Transverse colon (tissue), 4 donors: ENCODE data around the gene ZNF784. TPM values are rescaled to one million over a fixed set of nuclear protein-coding genes. Genes with fewer than 3 reads are reported as not detected.
"Not testable (repeated sequence)": the region's sequence is repeated elsewhere in the genome, so short reads cannot be mapped to it uniquely, and the experiment has no call there.

Source experiments
- DNase-seq: peaks from one replicate; pipeline ENCODE4 v3.0.0-alpha.2; 2019
- H3K27ac ChIP-seq, 4 donors: fragments of 200-600 bp; sonication (generic); 2 replicates each; pipeline ENCODE4 v1.5.1; 2016 to 2018; ENCODE audit warnings: inconsistent platforms in 4 of 4
- H3K27me3 ChIP-seq: fragments of 200-600 bp; sonication (generic); 2 replicates; pipeline ENCODE4 v1.5.1; 2017; ENCODE audit warnings: inconsistent platforms
- H3K36me3 ChIP-seq, 4 donors: fragments of 200-600 bp; sonication (generic); 2 replicates each; pipeline ENCODE4 v1.5.1; 2017 to 2019; ENCODE audit warnings: inconsistent platforms in 4 of 4
- H3K4me1 ChIP-seq, 4 donors: fragments of 200-600 bp; sonication (generic); 2 replicates each; pipeline ENCODE4 v1.5.1; 2017 to 2020; ENCODE audit warnings: inconsistent platforms in 4 of 4
- H3K4me3 ChIP-seq, 4 donors: fragments of 200-600 bp; sonication (generic); 1 replicate in 1 of 4; 2 replicates in 3 of 4; pipeline versions ENCODE4 v1.5.1 to v1.6.1; 2017 to 2019; ENCODE audit warnings: inconsistent platforms in 4 of 4
- H3K9me3 ChIP-seq, 2 donors: fragments of 200-600 bp; sonication (generic); 2 replicates each; pipeline ENCODE4 v1.5.1; 2017 to 2019; ENCODE audit warnings: inconsistent platforms in 2 of 2
- CTCF ChIP-seq, 5 experiments: fragments of 200-600 bp in 3 of 5; fragments of 450-650 bp in 2 of 5; sonication (generic) in 3 of 5; IDR thresholded peaks; 1 replicate in 2 of 5; 2 replicates in 3 of 5; pipeline ENCODE4 v1.5.1; 2016 to 2017; ENCODE audit warnings: antibody characterized with exemption in 5 of 5, inconsistent platforms in 3 of 5, mild to moderate bottlenecking in 2 of 5, moderate library complexity in 1 of 5
- EP300 ChIP-seq: sonication (generic); formaldehyde crosslinking; IDR thresholded peaks from one replicate; pipeline ENCODE4 v1.6.1; 2017; ENCODE audit warnings: antibody characterized with exemption, low read depth
- POLR2A ChIP-seq: fragments of 450-650 bp; IDR thresholded peaks from one replicate; pipeline ENCODE4 v1.6.1; 2016; ENCODE audit warnings: antibody characterized with exemption, mild to moderate bottlenecking, moderate library complexity
- POLR2AphosphoS5 ChIP-seq, 3 donors: sonication (generic); formaldehyde crosslinking; IDR thresholded peaks; one replicate each; pipeline ENCODE4 v1.6.1; 2016; ENCODE audit warnings: antibody characterized with exemption in 3 of 3
- WGBS, 2 donors: methylation state at CpG; one replicate each; pipeline ENCODE4 v1.1.5; 2018; ENCODE audit warnings: low coverage in 1 of 2; 5-methylcytosine and 5-hydroxymethylcytosine counted together
- in situ Hi-C, 4 donors: fragments of 200-750 bp; cut with MboI; loops; one replicate each; pipeline versions ENCODE4 v1.15.0 to v1.15.1; 2017; ENCODE audit warnings: low sequenced_read_pairs in 3 of 4, low pct_ligation_motif_present in 1 of 4, low pct_unique_long_range_greater_than_20kb in 1 of 4
- intact Hi-C: fragments of 100-400 bp; cut with DNase I; formaldehyde crosslinking; loops from one replicate; pipeline ENCODE4 v1.15.1; 2023; ENCODE audit warnings: low total_unique reads
- total RNA-seq, 4 donors: library from RNA; depleted of rRNA; stranded (reverse); fragments of >200 nt; gene quantifications; one replicate each; pipeline ENCODE4 v1.1.0, GENCODE V29; 2016

The ZNF784 gene
- total RNA-seq, 4 donors from 2014 or later: 11.1 to 27.7 (median 14.5) TPM

- H3K27me3 ChIP-seq: peaks cover 5% of the 10 kb centered on the region
- H3K9me3 ChIP-seq: no peaks in the 10 kb centered on the region
- intact Hi-C loops (loop anchor here (10.0 kb wide), 1 partner anchor 71 kb away; no protein-coding TSS in a partner anchor), in situ Hi-C loops (no loop called here)
- H3K36me3 ChIP-seq: no peaks in the 10 kb centered on the region
- TF ChIP-seq EP300: no peak
- TF ChIP-seq CTCF (IDR thresholded peaks at IDR 0.05): no peak
- TF ChIP-seq POLR2AphosphoS5 (IDR thresholded peaks at IDR 0.05): no peak
- no peak for TF ChIP-seq POLR2A
- peak overlapping the region; percentile 5 to 55 (median 27) for H3K27ac ChIP-seq
- WGBS, 2 donors: 3 to 7% methylated on average over 15 to 30 of the region's 36 CpGs
- DNase-seq: peak; percentile 71
- H3K4me1 ChIP-seq: peaks cover 8 to 41% (median 32%) of the 10 kb centered on the region in 4 donors
- H3K4me3 ChIP-seq: peak overlapping the region; percentile 8 to 38 (median 13)
Measured at GRCh38 chr19:55585658-55586339, 38.6 kb downstream of the ZNF784 start.

GRCh38 chr19:55584871-55585270 is 39.5 kb downstream of the ZNF784 start:
- intact Hi-C loops: loop anchor here (10.0 kb wide), 1 partner anchor 70 kb away; no protein-coding TSS in a partner anchor
- Histone ChIP-seq H3K36me3 (no peaks in the 10 kb centered on the region), H3K27me3 (peaks cover 5% of the 10 kb centered on the region), H3K4me1 (peaks cover 8 to 45% (median 37%) of the 10 kb centered on the region in 4 donors), H3K4me3 (no peak overlapping the region), H3K9me3 (no peaks in the 10 kb centered on the region), H3K27ac (no peak overlapping the region)
- 60 to 87% methylated on average over 1 to 11 of the region's 11 CpGs for WGBS, 2 donors
- in situ Hi-C loops: no loop called here
- TF ChIP-seq CTCF (IDR thresholded peaks at IDR 0.05) (no peak), EP300 (no peak)
- no peak for DNase-seq

- H3K36me3 ChIP-seq, H3K4me3 ChIP-seq, H3K27me3 ChIP-seq, DNase-seq, in situ Hi-C loops, H3K27ac ChIP-seq, H3K9me3 ChIP-seq: not testable (repeated sequence)
- H3K4me1 ChIP-seq: peaks cover 8 to 50% (median 41%) of the 10 kb centered on the region in 4 donors
- intact Hi-C loops: loop anchor here (10.0 kb wide), 1 partner anchor 69 kb away; no protein-coding TSS in a partner anchor
- 87 to 90% methylated on average over 7 to 8 of the region's 8 CpGs for WGBS, 2 donors
Measured at GRCh38 chr19:55583897-55584296, 40.5 kb downstream of the ZNF784 start.

GRCh38 chr19:55582284-55582683 is 42.1 kb downstream of the ZNF784 start:
- H3K4me3 ChIP-seq, DNase-seq, H3K9me3 ChIP-seq, H3K36me3 ChIP-seq, H3K27me3 ChIP-seq, in situ Hi-C loops, H3K27ac ChIP-seq: not testable (repeated sequence)
- WGBS, 2 donors: 60 to 67% methylated on average over 1 to 4 of the region's 4 CpGs
- peaks cover 8 to 44% (median 36%) of the 10 kb centered on the region in 4 donors for H3K4me1 ChIP-seq
- intact Hi-C loops: loop anchor here (10.0 kb wide), 1 partner anchor 67 kb away; no protein-coding TSS in a partner anchor

- Histone ChIP-seq H3K4me1 (peaks cover 6 to 40% (median 32%) of the 10 kb centered on the region in 4 donors), H3K27ac (no peak overlapping the region), H3K9me3 (no peaks in the 10 kb centered on the region), H3K27me3 (peaks cover 5% of the 10 kb centered on the region), H3K4me3 (no peak overlapping the region), H3K36me3 (peaks cover 0 to 6% (median 0%) of the 10 kb centered on the region in 4 donors)
- DNase-seq: no peak
- TF ChIP-seq CTCF (IDR thresholded peaks at IDR 0.05): no peak
- 14 to 19% methylated on average over 2 to 6 of the region's 6 CpGs for WGBS, 2 donors
- in situ Hi-C loops: no loop called here
- intact Hi-C loops: loop anchor here (2.0 to 10.0 kb wide), 2 partner anchors 61 to 67 kb away; partner anchors contain the start of gene ZNF581
Measured at GRCh38 chr19:55581823-55582223, 42.5 kb downstream of the ZNF784 start.
